NCI-H1092 (cell line): ENCODE measurements around the gene ASCC1.

Experiments used
- DNase-seq: peaks from one replicate; lab custom pipeline; 2025; lab: John Stamatoyannopoulos, UW

ASCC1 gene

DNA sequence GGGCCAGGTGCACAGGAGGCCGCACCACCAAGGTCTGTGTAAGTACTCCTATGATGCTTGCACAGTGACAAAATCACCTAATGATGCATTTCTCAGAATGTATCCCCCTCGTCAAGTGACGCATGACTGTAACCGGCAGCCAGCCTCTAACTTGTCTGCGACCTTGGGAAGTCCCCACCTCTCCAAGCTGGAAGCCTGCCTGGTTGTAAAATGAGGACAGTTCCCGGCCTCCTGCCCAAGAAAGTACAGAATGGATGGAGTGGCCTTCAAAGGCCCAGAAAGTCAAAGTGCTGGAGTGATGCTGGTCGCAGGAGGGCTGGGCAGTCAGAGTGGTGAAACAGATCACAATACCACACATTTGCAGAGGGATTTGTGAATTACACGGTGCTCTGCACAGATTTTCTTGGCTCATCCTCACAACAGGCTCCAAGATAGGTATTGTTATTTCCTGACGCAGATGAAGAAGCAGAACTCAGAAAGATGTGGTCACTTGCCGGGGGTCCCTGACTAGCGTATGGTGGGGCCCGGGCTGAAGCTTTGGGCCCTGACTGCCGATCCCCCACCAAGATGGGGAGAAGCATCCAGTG is 150.5 kb downstream of the ASCC1 start:
- DNase-seq, result no peak

DNA sequence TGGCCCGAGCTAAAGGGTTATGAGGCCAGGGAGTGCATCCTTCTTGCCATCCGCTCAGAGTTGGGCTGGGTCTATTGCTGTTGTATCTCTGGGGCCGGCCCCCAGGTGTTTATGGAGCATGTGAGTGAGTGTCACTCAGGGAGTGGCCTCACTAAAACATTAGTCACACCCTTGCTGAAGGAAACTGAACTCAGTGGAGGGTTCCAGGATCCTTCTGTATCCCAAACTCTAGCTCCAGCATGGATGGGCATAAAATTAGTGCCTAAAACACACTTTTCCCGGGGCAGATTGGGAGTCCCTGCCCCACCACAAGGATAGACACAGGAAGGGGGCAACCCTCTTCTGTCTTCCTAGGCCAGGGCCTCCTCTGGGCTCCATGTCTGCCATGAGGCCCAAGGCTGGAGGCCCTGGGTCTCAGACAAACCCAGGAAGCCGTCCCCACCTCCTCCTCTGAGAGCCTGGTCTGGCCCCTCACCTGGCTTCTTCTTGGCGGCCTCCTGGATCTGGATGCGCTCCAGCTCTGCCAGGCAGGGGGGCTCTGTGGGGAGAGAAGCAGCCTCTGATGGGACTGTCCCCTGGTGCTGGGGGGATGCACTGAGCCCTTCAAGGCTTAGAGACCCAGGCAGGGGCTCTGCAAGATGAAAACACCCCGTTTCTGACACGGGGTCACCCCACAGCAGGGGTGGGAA is 152.2 kb downstream of the ASCC1 start:
- no peak for DNase-seq

DNA sequence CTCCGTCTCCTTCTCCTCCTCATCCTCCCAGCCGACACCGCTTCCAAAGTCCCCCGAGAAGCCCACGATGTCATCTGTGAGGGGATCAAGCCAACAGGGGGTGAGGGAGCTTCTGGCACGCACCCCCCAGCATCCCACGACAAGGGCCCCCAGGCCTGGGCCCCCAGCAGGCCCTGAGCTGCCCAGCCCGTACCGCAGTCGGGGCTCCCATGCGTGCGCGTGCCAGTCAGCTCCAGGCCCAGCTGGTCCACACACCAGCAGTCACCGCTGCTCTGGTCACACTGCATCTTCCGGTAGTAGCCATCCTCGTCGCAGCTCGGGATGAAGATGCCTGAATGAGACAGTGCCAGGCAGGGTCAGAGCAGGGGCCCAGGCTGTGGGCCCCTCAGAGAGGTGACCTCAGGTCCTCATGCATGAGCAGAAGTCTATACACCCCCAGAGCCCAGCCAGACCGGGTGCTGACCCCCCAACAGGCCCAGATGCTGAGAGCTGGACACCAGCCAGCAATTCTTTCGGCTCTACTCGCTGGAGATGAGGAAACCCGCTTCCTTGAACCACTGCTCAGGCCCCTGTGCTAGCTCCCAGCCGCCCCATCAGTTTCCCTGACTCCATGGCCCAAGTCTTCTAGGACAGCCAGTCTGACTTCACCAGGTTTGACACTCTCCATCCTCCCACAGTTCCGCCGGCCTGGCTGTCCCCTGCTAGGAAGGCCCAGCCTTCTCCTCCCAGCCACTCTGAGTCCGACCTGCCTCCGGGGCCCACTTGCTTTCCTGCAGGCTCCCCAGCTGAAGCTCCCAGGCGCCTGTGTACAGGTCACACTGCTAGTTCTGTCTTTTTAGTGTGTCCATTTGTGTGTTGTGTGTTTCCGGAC is 153.0 kb downstream of the ASCC1 start:
- no peak for DNase-seq

DNA sequence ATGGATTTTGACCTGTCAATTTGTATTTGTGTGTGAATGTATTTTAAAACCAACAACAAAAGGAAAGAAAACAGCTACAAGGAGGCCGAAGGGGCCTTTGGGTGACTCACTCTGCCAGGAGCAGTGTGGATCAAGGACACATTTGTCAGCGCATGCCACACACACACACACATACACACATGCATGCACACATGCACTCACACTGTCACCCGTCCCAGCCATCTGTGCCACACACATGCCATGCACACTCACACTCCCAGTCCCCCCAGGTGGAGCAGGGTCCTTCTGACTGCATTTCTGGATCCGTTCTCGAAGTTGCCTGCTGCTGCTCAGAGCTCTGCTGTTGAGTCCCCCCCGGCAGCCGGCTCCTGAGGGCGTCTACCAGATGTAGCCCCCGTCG is 153.7 kb downstream of the ASCC1 start:
- DNase-seq, result no peak

DNA sequence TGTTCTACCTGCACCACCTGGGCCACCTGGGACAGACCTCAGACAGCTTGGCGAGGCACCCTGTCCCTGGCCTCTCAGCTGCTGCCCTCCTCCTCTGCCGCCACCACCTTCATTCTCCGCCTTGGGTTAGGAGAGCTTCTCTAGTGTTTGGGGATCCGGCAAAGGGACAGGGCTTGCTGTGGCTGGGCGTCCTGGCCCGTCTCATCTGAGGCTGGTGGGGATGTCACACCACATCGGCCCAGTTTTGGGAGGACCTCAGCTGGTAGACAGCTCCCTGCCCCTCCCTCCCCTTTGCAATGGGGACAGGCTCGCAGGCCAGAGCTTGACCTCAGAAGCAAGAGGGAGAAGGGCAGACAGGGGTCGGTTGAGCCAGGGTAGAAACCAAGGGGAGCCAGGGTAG is 154.1 kb downstream of the ASCC1 start:
- no peak for DNase-seq

DNA sequence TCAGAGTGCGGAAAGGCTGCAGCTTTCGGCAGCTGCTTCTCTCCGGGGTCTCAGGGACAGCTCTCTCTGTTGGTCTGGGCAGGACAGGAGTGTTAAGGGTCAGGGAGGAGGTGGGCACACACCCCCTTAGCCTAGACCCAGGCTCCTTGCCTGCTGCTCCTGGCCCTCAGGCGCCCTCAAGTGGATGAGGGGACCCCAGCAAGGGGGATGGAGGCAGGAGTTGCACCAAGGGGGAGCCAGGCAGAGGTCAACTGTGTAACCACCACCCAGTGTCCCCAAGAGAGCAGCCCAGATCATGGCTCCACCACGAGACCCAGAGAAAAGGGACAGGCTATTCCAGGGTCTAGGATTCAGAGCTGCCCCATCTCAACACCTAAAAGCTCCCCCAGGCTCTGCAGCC is 154.6 kb downstream of the ASCC1 start:
- DNase-seq, result no peak

DNA sequence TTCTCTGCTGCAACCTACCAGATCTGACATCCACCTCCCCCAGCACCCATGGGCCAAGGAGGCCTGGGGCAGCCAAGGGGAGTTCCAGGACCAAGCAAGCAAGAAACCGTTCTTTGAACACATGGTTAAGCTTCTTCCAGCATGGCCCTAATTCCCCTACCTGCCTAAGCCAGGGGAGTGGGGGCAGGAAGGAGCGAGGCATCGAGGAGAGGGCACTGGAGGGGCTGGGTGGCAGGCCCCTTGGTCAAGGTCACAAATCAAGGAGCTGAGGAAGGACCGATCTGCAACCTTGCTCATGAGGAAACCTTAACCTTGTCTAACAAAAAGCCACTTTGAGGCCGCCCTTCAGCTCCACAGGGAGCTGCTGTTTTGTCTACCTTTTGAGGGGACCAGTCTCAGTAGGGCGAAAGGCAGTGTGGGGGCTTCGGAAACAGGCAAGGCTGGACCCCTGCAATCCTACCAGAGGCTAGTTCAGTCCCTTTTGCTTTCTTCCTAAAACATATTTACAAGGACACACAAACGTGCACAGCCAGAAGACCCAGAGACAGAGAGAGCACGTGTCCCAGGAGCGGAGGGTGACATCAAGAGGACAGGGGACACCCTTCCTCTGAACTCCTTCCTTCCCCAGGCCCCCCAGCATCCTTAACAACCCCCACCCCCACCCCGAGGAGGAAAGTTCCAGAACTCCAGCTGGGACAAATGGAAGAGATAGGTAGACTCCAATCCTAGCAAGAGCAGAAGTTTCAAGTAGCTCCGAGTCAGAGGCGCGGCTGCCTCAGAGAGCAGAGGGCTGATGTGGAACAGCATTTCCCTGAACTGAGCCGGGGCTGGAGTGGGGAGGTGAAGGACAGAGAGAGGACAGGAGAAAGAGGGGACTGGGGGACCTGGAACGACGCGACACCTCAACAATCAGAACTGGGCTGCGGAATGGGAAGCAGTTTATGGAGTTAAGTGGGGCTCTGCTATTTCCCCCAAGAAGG is 155.9 kb downstream of the ASCC1 start:
- no peak for DNase-seq

DNA sequence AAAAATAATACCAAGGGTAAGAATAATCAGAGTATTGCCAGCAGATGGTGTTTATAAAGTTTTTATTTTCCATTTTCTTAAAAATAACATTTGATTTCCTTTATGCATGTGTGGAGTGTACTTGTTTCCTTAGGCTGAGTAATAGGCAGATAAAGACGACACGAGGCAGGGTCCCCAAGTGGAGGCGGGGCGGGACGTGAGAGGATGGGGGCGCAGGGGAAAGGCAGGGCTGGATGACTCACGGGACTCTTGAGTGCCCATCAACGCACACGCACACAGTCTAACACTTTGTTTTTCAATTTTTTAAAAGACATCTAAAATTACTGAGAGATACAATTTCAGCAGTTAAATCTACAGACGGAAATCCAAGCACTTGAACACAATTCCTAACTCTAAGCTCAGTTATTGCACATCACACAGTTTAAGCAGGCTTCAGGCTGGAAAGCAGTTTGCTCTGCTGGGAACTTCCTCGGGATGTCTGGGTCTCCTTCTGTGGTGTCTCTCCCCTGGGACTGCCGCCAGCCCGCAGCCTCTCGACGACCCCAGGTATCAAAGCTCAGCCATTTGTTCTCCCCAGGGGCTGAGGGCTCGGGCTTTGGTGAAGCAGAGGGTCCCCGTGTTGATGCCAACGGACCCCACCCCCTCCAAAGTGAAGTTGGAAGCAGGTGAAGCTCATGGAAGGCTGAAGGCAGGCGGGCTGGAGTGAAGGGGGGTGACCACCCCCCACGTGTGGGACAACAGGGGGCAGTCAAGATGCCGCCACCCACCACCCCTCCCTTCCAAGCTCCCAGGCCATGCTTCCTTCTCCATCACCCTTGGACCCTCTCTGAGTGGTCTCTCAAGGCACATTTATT is 156.9 kb downstream of the ASCC1 start:
- no peak for DNase-seq

DNA sequence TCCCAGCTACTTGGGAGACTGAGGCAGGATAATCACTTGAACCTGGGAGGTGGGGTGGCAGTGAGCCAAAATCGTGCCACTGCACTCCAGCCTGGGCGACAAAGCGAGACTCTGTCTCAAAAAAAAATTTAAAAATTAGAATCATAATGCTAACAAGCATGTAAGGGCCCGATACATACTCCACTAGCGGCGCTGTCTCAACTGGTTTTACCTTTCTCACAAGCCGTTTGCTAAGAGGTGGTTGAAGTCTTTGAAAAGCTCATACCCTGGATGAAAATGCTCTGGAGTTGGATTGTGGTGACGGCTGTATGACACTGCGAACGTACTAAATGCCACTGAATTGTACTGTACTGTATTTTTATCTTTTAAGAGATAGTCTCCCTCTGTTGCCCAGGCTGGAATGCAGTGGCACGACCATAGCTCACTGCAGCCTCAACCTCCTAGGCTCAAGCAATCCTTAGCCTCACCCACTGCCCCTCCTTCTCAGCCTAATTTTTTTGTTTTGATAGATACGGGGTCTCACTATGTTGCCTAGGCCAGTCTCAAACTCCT is 157.7 kb downstream of the ASCC1 start:
- no peak for DNase-seq

DNA sequence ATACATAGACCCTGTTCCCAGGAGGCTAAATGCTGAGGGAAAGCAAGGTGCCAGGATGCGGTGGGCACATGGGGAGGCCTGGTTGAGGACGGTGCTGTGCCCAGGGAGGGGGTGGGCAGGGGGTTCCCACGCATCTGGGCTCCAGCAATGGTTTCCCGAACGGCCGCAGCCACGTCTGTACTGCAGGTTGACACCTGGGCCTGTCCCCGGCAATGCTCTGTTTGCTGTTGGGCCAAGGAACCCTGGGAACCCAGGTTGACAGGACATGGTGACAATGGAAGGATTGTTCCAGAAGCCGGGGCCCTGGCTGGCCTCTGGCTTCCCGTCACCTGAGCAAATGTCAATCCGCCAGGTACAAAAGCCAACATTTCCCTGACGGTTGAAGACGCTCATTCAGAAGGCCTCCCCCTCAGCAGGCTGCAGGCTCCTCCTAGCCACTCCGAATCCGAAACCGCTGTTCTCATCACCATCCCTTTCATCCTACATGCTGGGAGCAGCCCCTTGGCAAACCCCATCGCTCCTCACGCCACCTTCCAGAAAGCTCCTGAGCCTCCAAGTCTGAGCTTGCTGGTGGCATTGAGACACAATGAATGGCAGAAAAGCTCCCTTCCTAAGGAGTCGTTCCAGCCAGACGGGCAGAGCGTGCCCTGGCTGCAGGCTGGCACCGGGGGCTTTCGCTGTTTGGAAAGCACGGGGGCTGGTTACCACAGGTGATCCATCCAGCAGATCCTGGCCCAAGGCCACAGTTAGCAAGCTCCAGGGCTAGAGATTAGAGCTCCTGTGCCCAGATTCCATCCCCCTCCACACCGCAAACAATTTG is 158.9 kb downstream of the ASCC1 start:
- no peak for DNase-seq

DNA sequence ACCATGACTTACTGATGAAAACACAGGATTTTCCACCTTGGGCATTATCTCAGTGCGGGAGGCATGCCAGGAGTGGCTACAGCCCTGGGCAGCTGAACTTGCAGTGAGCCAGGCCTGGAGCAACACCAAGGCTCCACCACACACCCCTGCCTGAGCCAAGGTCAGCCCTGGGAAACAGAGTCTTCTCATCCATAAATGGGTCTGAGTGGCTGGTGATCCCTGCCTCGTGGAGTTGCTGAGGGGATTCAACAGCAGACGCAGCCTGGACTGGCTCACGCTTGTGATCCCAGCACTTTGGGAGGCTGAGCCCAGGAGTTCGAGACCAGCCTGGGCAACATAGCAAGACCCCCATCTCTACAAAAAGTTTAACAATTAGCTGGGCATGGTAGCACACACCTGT is 160.0 kb downstream of the ASCC1 start:
- no peak for DNase-seq

DNA sequence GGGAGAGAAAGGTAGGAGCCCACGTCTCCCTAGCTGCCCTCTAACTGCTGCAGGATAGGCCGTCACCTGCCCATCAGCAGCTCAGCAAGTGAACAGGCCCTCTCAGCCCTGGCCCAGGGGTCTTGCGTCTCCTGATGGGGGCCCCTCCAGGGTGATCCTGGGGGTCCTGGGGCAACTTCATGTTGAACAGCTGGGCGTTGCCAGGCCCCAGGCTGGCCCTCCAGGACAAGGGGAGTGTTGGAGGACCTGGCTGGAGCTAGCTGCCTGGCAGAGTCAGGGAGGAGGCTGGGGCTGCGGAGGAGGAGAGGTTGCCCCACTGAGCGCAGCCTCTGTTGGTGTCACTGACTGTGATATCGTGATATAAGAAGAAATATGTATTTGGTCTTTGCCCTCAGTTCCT is 162.4 kb downstream of the ASCC1 start:
- DNase-seq, result no peak

DNA sequence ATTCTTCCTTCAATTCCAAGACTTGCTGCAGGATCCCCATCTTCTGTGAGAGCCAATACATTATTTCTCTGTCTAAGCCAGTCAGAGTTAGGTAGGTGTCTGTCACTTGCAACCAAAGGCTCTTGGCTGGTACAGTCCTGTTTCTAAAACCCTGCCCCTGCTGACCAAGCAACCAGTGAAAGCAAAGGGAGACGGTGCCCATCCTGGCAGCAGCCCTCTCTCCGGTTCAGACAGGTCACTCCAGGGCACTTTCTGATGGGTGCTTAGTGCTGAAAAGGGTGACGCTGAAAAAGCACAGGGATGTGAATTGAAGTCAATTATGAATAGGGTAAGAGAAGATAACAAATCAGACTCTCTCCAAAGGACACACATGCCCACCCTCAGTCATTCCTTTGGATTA is 165.2 kb downstream of the ASCC1 start:
- no peak for DNase-seq

DNA sequence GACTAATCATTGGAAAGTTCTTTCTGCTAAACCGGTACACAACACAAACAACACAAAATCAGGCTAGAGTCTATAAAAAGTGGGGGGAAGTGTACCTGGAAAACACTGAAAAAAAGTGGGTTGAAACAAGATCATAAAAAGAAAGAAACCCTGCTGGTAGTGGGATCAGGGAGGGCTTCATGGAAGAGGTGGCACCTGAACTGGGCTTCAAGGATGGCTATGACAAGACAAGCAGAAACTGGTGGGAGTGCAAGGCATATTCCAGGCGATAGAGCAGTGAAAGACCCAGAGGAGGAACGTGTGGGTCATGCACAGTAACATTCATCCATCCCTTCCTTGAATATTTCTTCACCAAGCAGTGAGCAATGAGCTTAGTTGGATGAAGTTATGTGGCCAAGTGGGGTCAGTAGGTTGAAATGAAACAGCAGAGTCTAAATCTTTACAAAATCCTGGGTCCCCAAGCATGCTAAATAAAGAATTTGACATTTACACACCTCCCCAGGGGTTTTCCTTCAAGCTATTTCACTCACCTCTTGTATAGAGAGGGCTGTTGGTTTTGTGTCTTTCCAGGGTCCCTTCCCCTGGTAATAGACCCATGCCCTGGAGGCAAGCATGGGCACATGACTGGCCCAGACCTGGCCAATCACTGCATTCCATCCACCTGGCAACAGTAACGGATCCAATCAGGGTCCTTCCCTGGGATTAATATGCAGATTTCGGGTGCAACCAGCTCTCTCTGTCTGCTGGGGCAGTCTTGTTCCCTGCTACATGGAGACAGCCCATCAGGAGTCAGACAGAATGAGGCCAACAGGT is 165.9 kb downstream of the ASCC1 start:
- DNase-seq, result no peak

DNA sequence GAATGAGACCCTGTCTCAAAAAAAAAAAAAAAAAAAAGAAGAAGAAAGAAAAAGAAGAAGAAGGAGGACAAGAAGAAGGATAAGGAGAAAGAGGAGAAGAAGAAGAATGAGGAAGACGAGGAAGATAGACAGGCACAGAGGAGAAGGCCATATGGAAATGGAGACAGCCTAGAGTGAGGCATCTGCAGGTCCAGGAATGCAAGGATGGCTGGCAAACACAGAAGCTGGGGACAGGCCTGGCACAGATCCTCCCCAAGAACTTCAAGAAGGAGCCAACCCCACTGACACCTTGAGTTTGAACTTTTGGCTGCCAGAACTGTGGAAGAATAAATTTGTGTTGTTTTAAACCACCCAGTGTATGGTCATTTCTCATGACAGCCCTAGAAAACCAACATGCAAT is 166.6 kb downstream of the ASCC1 start:
- DNase-seq, result no peak

DNA sequence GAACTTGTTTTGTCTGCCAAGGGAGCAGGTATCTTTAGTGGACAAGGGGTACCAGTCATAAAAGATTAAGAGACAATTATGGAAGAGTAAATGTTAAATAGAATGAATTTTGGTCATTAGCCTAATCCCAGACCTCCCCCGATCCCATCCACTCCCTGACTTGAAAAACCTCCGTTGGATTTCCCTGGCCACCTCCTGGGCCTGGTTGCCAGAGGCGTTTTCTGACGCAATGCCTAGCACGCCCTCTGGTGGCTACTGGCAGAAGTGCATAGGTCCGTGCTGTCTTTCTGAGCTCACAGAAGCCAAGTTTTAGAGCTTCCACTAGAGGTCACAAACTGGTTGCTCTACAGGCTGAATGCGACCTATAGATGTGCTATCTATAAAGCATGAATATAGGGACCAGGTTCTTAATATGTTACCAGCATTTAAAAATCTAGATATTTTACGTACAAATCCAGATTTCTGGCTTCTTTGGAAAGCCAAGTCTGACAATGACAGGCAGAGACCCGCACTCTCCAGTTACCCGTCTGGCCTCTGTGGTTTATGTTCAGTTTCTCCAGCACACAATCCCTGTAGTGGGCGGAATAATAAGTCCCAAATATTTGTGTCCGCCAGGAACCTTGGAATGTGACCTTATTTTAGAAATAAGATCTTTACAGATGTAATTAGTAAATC is 167.5 kb downstream of the ASCC1 start:
- DNase-seq, result peak; percentile 89
